Measurements from ENCODE around the gene C13orf46.

Gene C13orf46

DNA sequence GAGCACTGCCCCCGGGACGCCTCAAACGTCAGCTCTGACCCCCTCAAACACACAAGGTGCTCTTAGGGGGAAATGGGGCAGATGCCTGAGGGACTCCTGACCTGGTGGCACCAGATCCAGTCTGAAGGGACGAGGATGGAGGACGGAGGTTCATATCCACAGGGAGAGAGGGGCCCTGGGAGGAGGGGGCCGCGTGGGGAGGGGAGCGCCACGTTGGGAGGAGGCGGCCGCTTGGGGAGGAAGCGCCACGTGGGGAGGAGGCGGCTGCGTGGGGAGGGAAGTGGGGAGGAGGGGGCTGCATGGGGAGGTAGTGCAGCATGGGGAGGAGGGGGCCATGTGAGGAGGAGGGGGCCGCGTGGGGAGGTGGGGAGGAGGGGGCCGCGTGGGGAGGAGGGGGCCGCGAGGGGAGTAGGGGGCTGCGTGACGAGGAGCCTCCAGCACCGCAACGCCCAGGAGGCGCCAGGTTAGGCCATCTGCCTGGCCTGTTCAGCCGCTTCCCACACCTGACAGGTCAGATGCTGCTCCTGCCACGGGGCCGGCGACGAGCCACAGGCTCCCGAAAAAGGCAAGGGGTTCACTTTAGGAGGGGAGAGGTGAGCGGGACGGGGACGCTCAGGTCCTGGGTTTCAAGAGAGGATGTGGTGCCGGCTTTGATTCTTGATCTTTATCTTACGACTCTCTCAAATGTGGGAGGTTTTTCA, 36.7 kb upstream of the C13orf46 start:
- DNase-seq (ENCODE audit: low read depth in 3 of 3): no peak

DNA sequence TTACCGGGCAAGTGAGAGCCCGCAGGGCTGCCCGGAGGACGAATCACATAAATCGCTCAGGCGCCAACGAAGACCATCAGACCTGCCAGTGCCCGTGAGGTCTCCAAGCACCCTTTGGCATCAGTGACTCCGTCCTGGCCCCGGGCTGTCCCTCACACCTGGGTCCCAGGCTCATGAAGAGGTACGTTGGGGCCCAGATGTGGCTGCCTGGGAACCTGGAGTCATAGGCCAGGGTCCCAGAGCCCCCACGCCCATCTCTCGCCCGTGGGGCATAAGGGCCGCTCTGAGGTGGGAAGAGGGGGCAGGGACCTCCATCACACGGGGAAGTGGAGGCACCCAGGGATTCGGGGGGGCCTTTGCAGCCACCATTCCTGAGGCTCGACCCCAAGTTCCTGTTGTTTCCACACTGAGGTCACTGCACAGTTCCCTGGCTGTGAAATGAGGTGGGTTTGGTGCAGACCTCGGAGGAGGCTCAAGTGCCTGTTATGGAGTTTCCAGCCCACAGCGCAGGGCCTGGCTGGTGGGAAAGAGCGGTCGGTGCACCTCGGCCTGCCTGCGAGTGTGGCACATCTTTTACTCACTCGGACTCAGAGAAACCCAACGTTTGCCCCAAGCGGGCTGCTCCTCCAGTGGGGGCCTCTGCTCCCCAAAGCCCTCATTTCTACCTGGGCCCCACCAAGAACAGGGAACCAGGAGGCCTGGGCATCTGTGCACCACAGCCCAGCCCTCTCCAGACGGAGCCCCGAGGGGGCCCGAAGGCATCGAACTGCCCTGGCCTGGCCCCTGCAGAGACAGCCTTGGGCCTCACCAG, 35.9 kb upstream of the C13orf46 start:
- no peak for DNase-seq (ENCODE audit: low read depth in 3 of 3)

DNA sequence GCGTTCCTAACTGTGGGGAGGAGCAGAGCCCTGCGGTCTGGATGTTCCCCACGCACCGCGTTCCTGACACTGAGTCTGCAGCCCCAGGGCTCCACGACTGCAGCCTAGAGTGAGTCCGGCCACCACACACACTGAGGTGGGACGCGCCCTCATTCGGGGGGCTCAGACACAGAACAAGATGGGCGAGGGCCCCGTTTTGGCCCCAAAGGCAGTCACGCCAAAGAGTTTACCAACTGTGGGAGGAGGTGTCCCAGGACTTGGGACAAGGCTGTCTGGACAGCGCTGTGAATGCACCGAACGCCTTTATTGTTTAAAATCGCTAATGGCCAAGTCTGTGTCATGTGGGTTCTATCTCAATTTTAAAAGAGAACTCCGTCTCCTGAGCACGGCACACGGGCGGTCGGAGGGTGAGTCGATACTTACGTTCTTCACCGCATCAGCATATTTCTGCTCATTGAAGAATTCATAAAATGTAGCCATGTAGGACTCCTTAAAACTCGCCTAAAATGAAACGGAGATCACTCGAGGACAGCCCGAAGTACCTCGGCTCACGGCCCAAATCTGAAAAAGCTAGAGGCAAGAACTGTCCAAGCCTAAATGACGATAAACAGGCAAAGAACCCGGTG, 35.2 kb upstream of the C13orf46 start:
- no peak for DNase-seq (ENCODE audit: low read depth in 3 of 3)

DNA sequence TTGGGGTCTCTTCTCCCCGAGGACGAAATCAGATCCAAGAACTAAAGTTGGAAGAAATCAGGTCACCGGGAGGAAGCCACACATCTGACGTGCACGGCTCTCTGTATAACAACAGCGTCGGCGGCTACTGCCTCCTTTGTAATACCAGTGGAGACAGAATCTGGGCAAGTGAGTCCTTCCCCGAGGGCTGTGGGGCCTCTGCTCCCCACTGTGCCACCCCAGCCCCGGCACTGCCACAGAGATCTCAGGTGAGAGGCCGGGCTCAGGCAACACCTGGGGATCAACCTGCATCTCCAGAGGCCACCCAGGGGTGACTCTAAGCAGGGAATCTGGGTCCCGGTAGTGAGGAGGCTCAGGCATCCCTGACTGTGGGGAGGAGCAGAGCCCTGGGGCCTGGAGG, 33.7 kb upstream of the C13orf46 start:
- no peak for DNase-seq (ENCODE audit: low read depth in 3 of 3)

DNA sequence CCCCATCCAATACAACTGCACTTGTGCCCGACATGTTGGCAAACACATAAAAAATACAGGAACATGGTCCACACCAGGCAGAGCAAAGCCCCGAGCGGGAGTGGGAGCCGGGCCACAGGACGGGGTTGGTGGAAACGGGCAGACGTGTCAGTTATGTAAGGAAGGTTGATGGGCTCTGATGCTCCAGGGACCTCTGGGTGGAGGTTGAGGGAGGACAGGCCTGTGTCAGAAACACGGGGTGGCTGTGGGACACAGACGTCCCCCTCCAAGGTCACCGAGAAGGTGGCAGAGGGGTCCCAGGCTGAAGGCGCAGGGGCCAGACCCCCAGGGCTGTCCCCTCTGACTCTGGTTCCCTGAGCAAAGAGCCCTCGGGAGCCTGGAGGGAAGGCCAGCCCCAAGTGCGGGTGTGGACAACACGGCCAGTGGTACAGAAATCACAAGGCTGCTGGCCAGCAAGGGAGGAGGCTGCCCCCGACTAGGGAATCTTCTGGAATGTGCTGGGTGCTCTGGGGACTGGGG, 31.4 kb upstream of the C13orf46 start:
- DNase-seq (ENCODE audit: low read depth in 3 of 3): no peak

DNA sequence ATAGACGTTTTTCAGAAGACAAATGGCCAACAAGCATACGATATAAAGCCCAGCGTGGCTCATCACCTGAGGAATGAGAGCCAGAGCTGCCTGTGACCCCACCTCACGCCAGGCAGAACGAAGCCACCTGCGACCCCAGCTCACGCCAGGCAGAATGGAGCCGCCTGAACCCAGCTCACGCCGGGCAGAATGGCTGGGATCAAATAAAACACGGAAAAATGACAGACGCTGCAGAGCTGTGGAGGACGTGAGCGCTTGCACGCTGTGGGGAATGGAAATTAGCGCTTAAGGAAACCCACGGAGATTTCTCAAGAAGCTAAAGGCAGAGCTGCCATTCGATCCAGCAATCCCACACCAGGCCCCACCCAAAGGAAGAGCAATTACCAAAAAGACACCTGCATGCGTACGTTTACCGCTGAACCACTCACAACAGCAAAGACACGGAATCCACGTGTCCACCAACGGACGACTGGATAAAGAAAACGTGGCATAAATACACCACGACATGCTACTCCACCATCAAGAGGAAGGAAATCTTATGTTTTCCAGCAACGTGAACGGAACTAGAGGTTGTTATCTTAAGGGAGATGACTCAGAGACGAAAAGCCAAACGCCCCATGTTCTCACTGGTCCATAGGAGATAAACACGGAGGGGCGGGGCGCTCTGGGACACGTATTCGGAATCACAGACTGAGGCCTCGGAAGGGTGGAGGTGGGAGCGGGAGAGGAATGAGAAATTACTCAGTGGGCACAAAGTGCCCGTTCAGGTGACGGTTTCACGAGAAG, 30.7 kb upstream of the C13orf46 start:
- DNase-seq (ENCODE audit: low read depth in 3 of 3): no peak

DNA sequence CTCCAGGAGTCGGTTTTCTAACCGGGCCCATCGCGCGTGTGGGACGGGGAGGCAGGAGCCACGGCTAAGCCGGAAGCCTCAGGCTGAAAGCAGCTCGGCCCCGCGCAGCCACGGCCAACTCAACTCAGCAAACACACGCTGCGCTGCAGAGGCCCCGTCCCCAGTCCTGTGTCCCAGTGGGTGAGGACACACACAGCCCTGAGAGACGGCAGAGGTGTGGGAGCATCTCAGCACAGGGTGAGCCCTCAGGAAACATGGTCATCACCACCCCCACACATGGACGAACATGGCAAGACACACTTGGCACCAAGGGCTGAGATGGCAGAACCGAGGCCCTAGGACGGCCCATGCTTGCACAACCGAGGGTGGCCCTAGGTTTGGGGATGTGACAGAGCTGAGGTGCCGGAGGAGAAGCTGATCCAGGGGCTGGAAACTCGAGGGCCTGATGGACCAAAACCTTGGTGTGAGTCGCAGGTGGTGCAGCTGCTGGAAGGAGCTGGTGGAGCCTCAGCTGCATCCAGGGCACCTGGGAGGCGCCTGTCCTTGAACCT, 29.0 kb upstream of the C13orf46 start:
- no peak for DNase-seq (ENCODE audit: low read depth in 3 of 3)

DNA sequence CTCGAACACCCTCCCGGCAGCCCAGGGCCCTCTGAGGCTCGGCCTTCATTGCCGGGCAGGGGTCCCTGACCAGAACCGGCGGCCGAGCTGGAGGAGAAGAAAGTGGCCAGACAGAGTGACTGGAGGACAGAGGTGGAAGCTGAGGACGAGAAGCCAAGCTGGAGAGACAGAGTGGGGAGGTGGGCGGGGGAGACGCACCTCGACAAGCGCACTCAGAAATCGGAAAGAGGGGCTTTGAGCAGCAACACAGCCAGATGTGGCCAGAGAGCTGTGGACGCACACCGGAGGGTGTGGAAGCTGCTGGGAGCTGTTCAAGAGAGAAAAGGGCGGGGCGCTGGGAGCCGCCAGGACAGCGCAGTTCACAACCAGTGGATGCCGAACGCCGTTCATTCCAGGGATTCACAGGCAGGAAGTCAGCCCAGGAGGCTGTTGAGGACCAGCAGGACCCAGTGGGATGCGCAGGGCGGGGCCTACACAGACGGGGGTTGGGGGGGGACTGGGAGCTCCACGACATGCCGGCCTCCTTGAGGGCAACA, 28.2 kb upstream of the C13orf46 start:
- no peak for DNase-seq (ENCODE audit: low read depth in 3 of 3)

DNA sequence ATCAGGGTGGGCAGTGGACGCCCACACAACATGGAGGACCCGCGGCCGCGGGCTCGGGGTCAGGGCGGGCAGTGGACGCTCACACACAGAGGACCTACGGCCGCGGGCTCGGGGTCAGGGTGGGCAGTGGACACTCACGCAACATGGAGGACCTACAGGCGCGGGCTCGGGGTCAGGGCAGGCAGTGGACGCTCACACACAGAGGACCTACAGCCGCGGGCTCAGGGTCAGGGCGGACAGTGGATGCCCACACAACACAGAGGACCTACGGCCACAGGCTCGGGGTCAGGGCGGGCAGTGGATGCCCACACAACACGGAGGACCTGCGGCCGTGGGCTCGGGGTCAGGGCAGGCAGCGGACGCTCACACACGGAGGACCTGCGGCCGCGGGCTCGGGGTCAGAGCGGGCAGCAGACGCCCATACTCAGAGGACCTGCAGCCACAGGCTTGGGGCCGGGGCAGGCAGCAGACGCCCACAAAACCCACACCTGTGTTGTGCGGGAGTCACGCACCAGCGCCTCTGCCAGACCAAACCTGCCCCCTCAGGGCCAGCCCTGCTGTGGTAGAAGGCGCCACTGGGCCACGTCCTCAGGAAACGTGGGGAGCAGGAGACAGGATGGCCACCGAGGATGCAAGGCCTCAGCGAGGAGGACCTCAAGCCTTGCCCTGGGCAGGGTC, 27.6 kb upstream of the C13orf46 start:
- DNase-seq (ENCODE audit: low read depth in 3 of 3): no peak

DNA sequence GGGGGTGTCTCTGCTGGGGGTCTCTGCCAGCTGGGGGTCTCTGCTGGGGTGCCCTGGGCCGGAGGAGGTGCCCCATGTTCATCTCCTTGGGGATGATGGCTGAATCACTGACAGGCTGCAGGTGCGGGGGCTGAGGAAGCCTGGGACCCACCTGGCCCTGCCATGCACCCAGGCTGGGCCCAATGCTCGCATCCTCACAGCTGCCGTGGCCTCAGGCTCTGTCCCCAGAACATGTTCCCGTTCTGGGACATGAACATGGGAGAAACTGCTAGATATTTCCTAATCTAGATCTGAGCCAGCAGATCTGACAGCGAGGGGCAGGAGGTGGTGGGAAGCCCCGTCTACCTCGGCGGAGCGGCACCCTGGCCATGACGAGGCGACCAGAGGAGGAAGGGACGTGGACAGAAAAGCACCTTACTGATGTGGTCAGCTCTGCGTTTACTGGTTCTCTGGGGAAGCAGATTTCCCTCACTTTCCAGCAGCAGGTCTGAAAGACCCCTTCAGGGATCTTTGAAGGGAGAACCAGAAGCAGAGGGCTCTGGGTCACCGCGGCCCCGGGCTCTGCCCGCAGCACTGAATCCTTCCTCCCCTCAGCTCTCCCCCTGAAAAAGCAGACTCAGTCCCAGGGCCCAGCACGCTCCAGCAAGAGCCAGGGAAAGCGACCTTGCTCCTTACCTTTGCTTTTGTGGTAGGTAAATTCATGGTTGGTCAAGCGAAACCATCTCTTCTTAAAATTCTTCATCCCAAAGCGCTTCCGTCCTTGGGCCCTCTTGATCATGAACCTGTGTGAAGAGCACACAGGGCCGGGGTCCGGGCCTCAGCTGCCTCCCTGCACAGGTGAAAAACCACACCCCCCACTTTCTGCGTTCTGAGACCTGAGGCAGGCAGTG, 26.5 kb upstream of the C13orf46 start:
- no peak for DNase-seq (ENCODE audit: low read depth in 3 of 3)

DNA sequence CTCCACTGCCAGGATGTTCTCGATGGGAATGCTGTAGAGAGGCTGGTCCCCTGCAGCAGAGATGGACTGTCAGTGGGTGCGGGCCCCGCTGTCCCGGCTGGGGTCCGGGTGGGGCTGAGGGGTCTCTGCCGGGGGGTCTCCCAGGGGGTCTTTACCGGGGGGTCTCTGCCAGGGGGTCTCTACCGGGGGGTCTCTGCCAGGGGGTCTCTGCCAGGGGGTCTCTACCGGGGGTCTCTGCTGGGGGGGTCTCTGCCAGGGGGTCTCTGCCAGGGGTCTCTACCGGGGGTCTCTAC, 25.7 kb upstream of the C13orf46 start:
- DNase-seq (ENCODE audit: low read depth in 3 of 3): no peak

DNA sequence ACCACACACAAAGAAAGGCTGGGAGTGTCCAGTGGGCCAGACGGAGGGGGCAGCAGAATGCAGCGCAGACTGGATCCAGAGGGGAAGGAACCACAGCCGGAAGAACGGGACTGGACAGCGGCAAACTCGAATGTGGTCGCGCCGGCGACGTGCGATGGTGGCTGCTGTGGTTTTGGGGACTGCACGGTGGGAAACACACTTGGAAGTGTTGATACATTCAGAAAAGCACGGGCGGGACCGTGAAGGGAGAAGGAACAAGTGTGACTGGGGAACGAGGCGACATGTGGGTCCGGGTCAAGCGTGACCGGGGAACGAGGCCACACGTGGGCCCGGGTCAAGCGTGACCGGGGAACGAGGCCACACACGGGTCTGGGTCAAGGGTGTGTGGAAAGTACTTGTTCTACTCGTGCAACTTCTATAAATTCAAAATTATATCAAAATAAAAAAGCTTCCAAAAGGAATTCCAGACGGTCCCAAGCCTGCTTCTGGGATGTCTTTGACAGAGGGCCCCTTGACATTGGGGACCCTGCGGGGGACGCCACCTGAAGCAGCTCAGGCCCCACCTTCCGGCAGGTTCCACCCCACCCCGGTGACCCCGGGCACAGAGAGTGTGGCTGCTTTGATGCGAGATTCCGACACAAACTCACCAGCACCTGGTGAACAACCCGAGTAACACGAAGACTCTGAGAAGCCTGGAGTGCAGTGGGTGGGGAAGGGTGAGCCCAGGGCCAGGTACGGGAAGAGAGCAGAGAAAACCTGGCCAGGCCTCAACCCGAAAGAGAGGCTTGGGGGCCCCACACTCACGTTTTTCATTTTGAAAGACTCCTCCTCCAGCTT, 25.1 kb upstream of the C13orf46 start:
- no peak for DNase-seq (ENCODE audit: low read depth in 3 of 3)

DNA sequence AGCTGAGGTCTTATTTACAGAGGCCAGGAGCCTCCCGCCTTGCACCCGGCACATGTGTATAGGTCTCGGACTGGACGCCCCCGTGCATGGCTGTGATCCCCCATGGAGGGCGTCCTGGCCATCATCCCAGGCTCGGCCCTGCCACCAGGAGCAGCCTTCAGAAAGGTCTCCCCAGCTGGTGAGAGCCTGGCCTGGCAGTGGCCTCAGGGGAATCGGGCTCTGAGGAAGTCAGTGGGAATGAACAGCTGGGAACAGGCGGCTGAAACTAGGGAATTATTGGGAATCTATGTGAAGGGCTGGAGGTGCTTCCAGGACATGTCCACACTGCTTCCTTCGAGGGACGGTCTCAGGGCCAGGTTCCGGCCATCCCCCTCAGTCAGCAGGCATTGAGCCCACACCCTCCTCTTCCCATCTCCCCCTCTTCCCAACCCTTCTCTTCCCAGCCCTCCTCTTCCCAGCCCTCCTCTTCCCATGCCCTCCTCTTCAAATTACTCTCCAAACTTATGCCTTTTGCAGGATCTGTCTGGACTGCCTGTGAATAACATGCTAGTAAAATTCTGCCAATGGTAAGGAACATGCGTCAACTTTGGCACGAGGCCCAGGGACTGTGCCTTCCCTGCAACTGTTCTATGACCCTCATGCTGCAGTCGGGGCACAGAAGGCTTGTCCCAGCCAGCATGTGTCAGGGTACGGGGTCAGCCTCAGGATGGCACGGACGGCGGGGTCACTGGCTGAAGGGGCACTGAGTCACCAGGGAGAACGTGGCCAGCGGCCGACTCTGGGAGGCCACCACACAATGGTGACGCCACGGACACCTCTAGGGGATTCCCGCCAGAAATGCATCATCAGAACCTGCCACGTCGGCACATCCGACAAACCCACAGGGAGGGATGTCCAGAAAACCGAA, 24.2 kb upstream of the C13orf46 start:
- DNase-seq (ENCODE audit: low read depth in 3 of 3): no peak

DNA sequence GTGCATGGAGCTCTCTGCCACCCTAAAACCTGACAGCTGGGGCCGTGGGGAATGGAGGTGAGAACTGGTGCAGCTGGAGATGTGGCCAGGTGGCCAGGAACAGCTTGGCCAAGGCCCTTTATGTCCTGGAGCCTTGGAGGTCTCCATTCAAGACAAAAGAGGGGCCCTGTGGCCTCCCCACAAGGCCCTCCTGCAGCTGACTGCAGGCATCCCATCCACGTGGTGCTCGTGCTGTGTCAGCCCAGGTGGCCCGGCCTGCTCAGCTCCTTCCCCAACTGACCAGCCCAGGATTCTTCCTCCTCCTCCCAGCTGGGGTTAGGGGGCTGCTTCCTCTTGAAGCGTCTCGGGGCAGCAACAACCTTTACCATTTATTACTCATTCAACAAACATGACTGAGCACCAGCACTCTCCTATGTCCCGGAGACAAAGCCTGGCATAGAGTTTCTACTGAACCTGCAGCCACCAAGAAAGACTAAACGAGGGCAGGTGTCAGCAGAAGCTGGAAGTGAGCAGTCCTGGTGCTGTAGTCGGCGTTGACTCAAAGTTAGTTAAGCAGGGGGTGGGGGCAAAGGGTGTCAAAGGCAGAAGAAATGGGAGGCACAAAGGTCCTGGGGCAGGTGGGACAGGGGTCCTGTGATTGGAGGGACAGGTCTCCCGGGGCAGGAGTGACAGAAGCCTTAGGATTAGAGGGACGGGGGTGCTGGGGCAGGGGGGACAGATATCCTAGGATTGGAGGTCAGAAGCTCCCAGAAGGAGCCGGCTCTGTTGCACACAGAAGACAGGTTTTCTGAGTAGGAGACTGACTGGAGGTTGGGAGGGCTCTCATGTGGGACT, 23.3 kb upstream of the C13orf46 start:
- no peak for DNase-seq (ENCODE audit: low read depth in 3 of 3)

DNA sequence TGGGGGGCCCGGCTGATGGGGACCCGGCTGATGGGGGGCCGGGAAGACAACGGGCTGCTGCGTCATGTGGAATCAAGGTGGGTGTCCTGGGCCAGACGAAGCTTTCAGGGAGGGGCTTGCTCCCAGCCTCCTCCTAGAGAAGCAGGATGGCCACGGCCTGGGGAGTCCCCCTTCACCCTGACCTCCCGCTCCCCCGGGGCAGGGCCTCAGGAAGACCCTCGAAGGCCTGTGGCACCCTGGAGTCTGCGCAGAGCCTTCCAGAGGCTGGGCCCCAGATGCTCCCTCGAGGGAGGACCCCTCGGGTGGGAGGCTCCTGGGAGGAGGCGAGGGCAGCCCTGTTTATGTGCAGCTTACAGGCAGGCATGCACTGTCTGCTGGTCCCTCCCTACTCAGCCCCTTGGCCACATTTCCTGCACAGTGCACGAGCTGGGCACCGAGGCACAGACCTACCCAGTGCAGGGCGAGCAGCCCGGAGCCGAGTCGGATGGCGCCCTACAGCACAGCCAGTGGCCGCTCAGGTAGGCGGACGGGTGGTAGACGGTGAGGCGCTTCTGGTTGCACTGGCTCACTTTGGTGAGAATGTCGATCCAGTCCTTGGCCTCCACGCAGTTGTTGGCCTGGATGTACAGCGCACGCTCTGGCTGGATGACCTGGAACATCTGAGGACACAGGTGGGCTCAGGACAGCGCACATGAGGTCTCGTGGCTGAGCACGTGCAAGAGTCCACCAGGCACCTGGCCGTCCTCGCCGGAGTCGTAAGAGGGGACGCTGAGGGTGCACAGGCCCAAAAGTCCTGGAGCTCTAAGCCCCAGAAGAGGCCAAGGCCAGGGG, 22.4 kb upstream of the C13orf46 start:
- DNase-seq (ENCODE audit: low read depth in 3 of 3): no peak

DNA sequence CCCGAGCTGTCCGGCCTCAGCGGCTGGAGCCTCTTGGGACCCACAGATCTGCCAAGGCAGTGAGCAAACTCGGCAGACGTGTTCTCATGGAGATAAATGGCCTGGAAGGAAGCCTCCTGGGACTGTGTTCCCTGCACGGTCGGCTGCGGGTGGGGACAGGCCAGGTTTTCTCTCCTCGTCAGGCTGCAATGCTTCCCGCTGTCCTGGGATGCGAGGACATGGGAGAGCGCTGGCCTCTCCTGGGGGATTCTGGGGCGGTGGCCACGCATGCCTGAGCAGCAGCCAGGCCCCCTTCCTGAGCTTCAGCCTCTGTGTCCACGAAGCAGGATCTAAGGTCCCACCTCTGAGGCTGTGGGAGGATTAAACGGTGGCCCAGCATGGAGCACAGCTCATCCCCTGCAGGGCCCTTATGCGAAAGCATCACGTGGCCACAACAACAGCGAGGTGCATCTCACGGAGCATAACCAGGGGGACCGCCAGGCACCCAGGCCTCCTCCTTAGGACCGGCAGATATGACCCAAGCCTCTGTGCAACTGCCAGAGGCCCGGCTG, 21.2 kb upstream of the C13orf46 start:
- DNase-seq (ENCODE audit: low read depth in 3 of 3): no peak

Measured in stimulated activated CD4-positive, alpha-beta T cell treated with anti-CD3 and anti-CD28 coated beads, TNF-alpha, amount 100 ng/mL, for 48 hours (primary cell).